ENCODE data around the gene HOXB8.

DNA sequence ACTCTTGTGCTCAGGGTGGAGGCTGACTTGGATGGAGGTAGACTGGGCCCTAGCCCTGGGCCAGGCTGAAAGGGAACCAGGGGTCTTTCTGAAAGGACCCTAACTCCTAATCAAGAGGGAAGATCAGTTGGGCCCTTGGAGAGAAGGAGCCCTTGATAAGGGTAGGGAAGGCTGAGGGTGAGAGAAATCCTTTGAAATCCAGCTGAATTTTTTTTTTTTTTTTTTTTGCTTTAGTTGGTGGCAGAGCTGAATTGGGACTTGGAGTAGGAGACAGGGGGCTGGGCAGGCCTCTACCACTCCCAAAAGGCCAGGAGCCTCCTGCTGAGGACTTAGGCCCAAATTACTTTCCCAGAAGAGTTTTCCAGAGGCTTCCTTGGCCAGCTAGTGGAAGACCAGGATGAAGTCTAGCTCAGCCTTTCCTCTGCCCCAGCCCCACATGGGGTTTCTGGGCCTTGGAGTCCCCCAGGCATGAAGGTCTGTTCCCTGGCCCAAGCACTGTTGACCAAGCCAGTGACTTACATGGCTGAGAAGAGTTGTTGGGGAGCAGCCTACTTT, 24.4 kb downstream of the HOXB8 start:
- TF ChIP-seq, protein P1, sequence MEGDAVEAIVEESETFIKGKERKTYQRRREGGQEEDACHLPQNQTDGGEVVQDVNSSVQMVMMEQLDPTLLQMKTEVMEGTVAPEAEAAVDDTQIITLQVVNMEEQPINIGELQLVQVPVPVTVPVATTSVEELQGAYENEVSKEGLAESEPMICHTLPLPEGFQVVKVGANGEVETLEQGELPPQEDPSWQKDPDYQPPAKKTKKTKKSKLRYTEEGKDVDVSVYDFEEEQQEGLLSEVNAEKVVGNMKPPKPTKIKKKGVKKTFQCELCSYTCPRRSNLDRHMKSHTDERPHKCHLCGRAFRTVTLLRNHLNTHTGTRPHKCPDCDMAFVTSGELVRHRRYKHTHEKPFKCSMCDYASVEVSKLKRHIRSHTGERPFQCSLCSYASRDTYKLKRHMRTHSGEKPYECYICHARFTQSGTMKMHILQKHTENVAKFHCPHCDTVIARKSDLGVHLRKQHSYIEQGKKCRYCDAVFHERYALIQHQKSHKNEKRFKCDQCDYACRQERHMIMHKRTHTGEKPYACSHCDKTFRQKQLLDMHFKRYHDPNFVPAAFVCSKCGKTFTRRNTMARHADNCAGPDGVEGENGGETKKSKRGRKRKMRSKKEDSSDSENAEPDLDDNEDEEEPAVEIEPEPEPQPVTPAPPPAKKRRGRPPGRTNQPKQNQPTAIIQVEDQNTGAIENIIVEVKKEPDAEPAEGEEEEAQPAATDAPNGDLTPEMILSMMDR (IDR thresholded peaks at IDR 0.05), result no peak
- no peak for TF ChIP-seq EP300 (IDR thresholded peaks at IDR 0.05; ENCODE audit: low read depth)
